ENCODE results near the gene SCAPER.

The SCAPER gene

DNA sequence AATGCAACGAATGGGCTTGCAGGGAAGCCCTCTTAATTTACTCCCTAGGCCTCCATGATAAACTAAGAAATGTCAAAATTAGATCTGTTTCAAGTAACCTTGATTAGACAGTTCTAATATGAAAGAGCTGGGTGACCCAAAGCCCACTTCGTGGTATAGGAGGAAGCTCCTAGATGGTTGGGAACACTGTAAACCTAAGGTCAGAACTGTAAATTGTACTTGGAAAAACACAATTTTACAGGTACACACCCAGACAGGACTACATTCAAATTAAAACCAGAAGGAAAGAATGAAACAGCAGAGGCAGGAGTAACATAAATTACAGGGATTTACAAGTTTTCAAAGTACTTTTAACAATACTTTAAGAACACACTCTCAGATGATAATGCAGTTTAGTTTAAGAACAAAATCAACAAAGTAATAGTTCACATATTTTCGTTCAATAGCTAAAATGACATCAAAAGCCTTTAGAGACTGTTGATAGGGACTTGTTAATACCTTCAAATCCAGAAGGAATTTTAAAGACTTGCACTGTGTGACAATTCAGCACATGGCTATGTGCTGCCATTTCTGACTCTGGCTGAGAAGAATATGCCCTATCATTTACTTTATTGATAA is 550.2 kb downstream of the SCAPER start:
- DNase-seq (ENCODE audit: low read depth), result no peak

DNA sequence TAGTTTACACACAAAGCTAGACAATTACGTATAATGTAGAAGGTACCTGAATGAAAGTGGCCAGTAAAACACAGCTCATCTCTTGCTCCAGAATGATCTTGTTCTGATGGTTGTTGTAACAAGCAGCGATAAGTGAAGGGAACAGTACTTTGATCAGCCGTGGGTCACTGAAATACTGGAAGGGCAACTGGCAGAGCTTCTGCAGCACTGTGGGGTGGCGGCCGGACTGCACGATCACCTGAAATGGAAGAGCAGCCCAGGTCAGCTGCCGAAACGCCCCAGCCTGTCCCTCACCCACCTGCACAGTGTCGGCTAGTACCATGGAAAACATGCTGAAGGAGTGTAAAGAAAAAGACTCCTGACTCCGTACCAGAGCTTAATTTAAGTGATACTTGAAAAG is 551.2 kb downstream of the SCAPER start:
- DNase-seq (ENCODE audit: low read depth), result no peak

DNA sequence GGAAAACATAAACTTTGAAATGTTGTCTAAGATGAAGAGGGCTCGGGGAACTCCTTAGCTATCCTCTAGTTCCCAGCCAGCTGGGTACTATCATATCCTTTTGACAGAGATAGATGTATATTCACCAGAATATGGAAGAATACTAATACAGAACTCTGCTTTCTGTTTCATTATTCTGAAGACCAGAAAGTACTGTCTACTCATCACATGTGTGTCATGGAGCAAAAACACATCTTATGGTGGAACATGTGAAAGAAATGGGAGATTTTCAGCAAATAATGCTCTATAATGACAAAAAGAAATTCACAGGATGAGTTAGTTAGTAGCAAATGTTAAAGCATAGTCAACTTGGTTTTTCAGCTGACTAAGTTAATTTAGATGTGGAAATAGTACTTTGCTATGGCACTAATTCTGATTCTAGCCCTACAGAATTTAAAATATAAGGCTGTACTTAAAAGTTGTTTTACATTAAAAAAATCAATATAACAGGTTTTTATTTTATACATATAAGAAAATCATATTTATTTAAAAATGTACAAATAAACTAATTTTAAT is 552.0 kb downstream of the SCAPER start:
- DNase-seq (ENCODE audit: low read depth), result no peak

DNA sequence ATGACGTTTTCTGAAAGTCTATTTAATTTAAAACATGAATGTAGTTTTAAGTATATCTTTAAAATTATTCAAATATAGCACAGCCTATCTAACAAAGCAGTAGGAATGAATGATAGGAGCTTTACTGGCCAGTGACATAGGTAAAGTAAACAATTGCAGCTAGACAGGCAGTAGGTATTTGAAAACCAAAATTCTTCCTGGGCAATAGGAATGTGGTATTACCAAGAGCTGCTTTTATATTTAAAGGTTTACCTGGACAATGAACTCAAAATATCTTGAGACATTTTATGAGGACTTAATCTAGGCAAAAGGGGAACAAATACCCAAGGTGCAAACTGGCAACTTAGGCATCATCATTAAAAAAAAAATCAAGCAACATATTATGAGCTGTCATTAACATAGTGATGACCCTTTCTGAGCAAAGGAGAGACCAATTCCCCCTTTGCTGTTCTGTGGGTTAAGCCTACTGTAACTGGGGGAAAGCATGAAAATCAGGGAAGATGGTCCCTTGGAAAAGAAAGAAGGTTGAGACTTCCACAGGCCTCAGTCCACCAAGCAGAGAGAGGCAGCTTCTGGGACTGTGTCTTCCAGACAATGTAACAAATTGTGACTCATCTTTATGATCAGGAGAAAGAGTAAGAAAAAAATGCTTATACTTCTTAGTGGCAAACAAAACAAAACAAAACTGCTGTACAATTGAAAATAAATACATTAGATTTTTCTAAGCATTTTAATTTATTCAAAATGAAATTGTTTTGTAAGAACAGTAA is 555.7 kb downstream of the SCAPER start:
- DNase-seq (ENCODE audit: low read depth), result no peak

DNA sequence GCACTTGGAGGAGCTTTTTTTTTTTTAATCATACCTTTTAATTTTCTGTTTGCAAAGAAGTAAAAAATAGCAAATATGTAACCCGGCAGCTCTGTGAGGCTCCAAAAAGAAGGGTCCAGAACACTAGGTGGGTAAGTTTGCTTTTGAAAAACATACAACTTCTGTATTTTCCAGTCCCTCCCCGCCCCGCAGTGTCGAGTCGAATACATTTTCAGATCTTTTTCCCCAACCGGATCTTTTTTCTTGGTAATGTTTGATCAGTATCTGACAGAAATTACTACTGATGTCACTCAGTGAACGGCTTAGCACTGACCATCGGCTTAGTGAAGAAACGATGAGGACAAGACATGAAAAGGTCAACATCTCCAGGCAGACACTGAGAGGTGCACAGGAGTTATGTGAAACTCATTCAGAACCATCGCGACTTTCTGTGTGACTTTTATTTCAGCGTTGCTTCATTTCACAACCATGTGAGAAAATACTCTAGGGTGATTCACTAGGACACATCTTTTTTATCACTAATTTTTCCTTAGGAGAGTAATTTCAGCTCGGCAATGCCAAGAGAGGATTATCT is 557.6 kb downstream of the SCAPER start:
- DNase-seq (ENCODE audit: low read depth), result no peak

DNA sequence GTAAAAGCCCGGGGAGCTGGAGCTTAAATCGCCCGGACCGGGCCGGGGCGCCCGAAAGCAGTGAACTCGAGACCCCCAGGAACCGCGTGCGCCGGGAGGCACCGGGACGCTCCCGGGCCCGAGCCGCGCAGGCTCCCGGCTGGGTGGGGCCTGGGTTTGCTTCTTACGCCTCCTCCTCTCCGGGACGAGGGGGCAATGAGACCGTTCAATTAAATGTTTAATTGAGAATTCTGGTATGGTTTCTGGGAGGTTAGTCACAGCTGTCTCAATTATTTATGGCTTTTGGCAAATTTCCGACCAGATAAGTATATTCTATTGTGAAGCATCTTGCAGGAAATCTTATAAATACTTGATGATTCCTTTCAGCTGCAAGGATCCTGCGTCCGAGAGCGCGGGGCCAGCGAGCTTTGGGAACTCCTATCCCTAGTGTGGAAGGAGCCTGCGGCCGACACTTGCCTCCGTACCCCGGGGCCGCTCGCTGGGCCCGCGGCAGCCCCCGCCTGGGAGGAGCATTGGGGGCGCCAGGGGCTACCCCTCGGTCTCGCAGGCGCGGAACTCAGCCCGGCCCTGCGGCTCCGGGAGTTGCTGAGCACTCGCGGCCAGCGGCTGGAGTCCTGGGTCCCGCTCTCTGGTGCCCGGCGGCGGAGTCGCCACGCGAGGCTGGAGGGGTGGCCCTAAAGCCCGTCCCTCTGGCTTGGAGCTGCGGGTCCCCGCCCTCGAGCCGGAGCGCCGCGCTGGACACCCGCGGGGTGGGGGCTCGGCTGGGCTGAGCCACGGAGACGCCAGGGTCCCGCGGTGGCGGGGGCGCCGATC is 558.3 kb downstream of the SCAPER start:
- no peak for DNase-seq (ENCODE audit: low read depth)

DNA sequence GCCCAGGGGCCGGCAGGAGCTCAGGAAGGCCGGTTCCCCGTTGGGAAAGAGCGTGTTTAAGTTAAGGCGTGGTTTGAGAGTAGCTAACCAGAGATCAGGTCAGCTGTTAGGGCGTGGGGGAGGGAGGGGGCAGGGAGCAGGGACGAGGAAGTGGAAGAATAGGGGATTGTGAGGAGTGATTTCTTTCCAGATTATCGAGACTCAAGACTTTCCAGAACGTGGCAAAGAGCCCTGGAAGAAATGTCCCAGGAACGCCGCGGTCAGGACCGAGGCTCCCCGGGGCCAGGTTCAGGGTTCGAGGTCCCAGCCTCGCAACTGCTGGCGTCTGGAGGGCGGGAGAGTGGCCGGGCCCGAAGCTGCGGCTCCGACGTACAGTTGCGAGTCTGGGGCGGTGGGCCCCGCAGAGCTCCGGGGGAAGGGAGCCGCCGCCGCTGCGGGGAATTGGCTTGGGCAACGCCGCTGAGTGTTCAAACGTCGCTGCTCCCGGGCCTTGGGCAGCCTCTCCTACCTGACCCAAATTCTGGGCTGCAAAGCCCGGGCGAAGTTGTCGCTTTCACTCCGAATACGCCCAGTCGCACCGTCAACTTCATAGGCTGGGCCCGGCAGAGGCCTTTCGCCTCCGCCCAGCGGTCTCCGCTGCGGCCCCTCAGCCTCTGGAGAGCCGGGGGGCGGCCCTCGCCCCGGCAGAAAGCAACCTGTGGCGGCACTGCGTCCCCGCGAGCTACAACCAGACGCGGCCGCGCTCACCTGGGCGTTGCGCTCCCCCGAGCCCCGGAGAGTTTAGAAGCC is 559.1 kb downstream of the SCAPER start:
- DNase-seq (ENCODE audit: low read depth), result no peak

DNA sequence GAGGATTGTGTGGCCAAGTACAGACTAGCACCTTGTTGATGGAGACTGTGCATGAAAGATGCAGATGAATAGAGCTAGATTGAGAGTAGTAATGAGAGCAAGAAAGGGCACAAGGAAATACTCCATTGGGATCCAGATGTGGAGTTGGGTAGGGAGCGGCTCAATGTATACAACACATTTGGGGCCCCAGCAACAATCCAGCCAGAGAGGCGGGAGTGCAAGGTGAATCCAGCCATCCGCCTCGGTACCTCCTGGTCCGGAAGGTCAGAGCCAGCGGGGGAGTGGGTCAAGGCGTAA is 559.6 kb downstream of the SCAPER start:
- DNase-seq (ENCODE audit: low read depth), result no peak

DNA sequence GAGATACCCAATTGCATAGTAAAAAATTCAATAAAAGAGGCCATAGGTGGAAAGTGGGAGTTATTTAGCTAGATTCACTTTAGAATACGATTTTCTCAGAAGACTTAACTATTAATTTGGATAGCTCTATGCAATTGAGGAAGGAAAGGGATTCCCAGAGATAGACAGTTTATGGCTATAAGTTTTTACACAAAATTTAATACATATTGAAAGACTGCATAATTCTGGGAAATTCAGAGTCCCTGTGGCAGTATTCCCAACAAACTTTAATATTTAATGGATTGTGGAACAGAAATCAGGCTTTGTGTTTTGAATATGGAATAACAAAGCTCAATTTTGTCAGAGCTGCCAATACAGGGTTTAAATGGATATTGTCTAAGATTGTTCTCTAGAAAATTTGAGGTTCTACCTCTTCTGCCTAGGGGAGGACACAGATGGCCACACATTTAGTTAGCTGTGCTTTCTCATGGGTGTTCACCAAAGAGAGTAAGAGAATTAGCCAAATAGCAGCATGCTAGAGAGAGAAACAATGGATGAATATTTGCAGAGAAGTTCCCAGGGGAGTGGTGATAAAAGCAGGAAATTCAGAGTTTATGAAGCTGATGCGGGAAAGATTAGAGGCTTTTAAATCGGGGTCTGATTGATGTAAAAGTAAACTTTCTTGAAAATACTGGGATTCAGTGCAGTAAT is 560.1 kb downstream of the SCAPER start:
- no peak for DNase-seq (ENCODE audit: low read depth)

DNA sequence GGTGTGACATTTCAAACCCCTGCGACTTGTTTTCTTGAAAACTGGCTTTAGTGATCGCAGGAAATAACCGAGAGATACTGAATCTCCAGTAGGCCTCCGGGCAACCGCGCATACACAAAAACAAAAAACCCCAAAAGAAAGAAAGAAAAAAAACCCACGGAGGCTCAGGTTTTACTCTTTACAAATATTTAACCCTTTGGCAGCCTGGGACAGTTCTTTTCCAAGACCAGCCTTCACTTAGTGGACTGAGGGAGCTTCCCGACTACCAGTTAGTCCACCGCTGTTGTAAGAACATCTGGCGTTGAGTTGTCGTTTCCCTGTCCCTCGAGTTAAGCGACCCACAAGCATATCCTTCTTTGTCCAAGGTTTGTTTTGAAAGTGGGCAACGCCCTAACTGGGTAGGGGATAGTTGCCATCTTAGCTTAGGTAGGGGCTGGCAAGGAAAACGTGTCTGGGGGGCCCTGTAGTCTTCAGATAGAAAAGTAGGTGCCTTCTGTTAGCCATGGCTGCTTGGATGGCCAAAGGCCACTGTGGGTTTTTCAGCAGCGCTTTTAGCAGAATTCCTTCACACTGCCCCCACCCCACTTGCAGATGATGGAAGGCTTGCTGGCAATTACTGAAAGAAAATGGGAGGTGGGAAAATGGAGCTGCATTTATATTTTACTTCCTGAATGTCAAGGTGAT is 561.7 kb downstream of the SCAPER start:
- no peak for DNase-seq (ENCODE audit: low read depth)

DNA sequence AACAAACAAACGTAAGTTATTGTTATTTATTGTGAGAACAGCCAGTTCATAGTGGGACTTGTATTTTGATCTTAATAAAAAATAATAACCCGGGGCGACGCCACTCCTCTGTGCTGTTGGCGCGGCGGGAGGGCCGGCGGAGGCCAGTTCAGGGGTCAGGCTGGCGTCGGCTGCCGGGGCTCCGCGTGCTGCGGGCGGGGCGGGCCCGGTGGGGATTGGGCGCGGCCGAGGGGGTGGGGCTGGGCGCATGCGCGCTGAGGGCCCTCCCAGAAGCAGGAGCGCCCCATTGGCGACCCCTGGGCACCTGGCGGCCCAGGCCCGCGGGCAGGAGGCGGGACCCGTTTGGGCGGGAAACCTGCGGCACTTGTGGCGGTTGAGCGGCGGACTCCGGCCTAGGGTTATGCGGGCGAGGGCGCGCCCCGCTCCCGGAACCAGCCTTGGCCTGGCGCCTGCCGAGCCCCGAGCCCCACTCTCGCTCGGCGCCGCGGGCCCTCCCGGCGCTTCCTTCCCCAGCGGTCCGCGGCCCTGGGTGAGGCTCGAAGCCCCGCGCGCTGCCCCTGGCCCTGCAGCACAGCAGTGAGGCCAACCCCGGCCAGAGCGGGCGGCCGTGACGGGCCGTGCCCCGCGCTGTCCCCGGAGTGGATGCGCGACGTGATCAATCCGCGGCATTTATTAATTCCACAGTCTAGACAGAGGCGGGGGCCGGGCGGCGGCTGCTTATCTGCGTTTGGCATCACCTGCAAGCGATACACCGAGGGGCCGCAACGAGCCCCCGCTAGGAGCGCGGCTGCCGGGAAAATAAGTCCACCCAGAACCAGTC is 562.5 kb downstream of the SCAPER start:
- peak; percentile 20 for DNase-seq (ENCODE audit: low read depth)

DNA sequence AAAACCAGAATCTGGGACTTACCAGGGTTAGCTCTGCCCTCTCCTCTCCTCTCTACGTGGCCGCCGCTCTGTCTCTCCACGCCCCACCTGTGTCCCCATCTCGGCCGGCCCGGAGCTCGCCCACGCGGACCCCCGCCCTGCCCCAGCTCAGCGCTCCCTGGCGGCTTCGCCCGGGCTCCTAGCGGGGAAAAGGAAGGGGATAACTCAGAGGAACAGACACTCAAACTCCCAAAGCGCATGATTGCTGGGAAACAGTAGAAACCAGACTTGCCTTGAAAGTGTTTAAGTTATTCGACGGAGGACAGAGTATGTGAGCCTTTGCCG is 563.1 kb downstream of the SCAPER start:
- no peak for DNase-seq (ENCODE audit: low read depth)

DNA sequence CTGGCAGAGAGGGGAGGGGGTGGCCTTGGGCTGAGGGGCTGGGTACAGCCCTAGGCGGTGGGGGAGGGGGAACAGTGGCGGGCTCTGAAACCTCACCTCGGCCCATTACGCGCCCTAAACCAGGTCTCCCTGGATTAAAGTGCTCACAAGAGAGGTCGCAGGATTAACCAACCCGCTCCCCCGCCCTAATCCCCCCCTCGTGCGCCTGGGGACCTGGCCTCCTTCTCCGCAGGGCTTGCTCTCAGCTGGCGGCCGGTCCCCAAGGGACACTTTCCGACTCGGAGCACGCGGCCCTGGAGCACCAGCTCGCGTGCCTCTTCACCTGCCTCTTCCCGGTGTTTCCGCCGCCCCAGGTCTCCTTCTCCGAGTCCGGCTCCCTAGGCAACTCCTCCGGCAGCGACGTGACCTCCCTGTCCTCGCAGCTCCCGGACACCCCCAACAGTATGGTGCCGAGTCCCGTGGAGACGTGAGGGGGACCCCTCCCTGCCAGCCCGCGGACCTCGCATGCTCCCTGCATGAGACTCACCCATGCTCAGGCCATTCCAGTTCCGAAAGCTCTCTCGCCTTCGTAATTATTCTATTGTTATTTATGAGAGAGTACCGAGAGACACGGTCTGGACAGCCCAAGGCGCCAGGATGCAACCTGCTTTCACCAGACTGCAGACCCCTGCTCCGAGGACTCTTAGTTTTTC is 563.6 kb downstream of the SCAPER start:
- DNase-seq (ENCODE audit: low read depth), result no peak

DNA sequence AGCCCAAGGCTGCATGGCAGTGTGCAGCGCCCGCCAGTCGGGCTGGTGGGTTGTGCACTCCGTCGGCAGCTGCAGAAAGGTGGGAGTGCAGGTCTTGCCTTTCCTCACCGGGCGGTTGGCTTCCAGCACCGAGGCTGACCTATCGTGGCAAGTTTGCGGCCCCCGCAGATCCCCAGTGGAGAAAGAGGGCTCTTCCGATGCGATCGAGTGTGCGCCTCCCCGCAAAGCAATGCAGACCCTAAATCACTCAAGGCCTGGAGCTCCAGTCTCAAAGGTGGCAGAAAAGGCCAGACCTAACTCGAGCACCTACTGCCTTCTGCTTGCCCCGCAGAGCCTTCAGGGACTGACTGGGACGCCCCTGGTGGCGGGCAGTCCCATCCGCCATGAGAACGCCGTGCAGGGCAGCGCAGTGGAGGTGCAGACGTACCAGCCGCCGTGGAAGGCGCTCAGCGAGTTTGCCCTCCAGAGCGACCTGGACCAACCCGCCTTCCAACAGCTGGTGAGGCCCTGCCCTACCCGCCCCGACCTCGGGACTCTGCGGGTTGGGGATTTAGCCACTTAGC is 564.3 kb downstream of the SCAPER start:
- peak; percentile 54 for DNase-seq (ENCODE audit: low read depth)

DNA sequence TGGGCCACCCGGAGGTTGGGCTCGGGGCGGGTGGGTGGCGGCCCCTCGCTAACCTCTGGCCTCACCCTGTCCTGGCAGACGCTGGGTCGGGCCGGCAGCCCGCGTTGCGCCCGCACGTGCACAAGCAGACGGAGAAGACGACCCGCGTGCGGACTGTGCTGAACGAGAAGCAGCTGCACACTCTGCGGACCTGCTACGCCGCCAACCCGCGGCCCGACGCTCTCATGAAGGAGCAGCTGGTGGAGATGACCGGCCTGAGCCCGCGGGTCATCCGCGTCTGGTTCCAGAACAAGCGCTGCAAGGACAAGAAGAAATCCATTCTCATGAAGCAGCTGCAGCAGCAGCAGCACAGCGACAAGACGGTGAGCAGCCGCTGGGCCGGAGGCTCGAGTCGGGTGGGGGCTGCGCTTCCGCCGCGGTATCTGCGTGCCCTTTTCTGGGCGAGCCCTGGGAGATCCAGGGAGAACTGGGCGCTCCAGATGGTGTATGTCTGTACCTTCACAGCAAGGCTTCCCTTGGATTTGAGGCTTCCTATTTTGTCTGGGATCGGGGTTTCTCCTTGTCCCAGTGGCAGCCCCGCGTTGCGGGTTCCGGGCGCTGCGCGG is 564.8 kb downstream of the SCAPER start:
- peak; percentile 27 for DNase-seq (ENCODE audit: low read depth)

DNA sequence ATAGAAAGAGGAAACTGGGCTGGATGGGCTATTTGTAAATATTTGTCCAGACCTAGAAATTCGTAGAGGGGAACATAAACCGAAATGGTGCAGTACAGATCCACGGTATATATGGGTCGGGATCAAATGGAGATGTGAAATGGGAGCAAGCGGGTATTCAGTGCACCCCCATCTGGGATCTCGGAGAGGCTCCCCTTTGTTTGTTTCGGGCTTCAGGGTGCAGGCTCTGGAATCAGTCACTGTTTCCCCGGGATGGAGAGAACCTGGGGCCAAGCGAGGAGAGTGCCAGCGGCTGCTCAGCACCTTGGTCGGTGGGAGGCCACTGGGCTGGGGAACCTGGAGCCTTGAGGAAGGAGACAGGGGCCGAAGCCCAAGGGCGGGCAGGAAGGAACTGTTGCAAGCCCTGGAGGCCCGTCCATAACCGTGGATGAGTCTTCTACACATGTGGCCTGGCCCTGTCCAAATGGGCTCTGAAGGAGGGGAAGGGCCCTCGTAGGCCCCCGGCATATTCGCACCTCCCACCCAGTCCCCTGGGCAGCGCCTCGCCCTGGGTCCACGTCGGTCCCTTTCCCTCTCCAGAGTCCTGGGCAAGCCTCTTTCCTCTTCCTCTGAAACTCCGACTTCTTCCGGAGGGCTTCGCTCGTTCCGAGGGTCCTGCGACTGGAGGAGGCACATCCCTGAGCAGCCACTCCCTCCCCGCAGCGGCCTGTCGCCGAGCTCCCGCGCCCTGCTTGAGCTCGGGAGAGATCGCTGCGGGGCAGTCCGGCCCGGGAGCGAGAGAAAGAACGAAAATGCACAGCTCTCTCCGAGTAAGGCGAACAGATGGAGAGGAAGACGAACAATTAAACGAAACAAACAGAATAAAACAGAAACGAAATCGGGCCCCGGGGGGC is 565.6 kb downstream of the SCAPER start:
- no peak for DNase-seq (ENCODE audit: low read depth)
